GM19023 (cell line): ENCODE results near the gene A1BG.

Experiments
- ATAC-seq: cut with Tn5 transposase; IDR thresholded peaks from one replicate; pipeline ENCODE4 v1.9.1; 2021; ENCODE audit warnings: mild to moderate bottlenecking, moderate library complexity; ENCODE audit not compliant: unreplicated experiment

The A1BG gene

DNA sequence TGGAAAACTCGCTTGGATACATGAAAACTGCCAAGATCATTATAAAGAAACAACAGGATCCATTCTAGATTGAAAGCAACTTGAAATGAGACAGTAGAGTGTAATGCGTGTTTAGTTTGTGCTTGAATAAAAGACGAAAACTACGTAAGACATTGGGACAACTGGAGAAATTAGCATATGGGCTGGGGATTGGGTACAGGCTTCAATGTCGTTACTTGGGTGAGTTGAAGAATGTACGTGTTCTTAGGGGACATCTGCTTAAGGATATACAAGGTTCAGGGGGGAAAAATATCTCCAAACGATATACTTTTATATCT is 48.6 kb downstream of the A1BG start:
- ATAC-seq = no peak

- no peak for ATAC-seq
These were observed 49.0 kb downstream of the A1BG start for GRCh38 chr19:58304255-58304654.

GRCh38 chr19:58300620-58301019 is 52.7 kb downstream of the A1BG start:
- no peak for ATAC-seq

DNA sequence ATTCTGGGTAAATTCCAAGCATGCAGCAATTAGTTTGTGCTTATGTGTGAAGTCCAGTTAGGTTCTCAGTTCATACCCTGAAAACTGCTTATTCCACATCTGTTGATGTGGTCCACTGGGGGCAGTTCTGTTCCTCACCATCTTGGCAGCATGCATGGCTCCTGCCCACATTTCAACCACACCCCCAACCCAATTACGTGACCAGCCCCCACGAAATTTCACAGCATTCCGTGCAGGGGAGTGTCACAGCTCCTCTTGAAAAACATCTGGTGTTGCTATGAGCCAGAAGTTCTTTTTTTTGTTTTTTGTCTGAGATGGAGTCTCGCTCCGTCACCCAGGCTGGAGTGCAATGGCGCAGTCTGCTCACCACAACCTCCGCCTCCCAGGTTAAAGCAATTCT is 57.2 kb downstream of the A1BG start:
- no peak for ATAC-seq
